Liver (tissue), 9 donors: Measurements from ENCODE around the gene LPO. TPM values are rescaled to one million over a fixed set of nuclear protein-coding genes. Genes with fewer than 3 reads are reported as not detected.

Source experiments
- DNase-seq: peaks from one replicate; pipeline ENCODE4 v3.0.0-alpha.2; 2017; ENCODE audit warnings: low spot score
- H3K27ac ChIP-seq, 2 donors: one replicate each; pipeline ENCODE4 v1.7.0; 2013; ENCODE audit warnings: inconsistent platforms in 2 of 2, low read length in 2 of 2, control low read depth in 1 of 2, low read depth in 1 of 2, mild to moderate bottlenecking in 1 of 2
- H3K27me3 ChIP-seq, 4 donors: one replicate each; pipeline versions ENCODE4 v1.6.1 to v1.7.0; 2013; ENCODE audit warnings: low read length in 3 of 4, inconsistent platforms in 1 of 4, mild to moderate bottlenecking in 1 of 4, moderate library complexity in 1 of 4; ENCODE audit not compliant: control insufficient read depth in 4 of 4, insufficient read depth in 4 of 4
- H3K36me3 ChIP-seq, 4 donors: one replicate each; pipeline versions ENCODE4 v1.6.1 to v1.7.0; 2013; ENCODE audit warnings: low read length in 3 of 4, mild to moderate bottlenecking in 3 of 4, low read depth in 1 of 4, moderate library complexity in 1 of 4; ENCODE audit not compliant: control insufficient read depth in 4 of 4, insufficient read depth in 3 of 4
- H3K4me1 ChIP-seq, 4 donors: one replicate each; pipeline versions ENCODE4 v1.6.1 to v1.7.0; 2013; ENCODE audit warnings: low read length in 3 of 4, mild to moderate bottlenecking in 3 of 4, moderate library complexity in 1 of 4; ENCODE audit not compliant: control insufficient read depth in 4 of 4, insufficient read depth in 4 of 4
- H3K4me3 ChIP-seq, 3 donors: one replicate each; pipeline versions ENCODE4 v1.6.1 to v1.7.0; 2013; ENCODE audit warnings: low read length in 3 of 3, control low read depth in 1 of 3, low read depth in 1 of 3, mild to moderate bottlenecking in 1 of 3
- H3K9ac ChIP-seq, 2 donors: one replicate each; pipeline ENCODE4 v1.7.0; 2013; ENCODE audit warnings: low read length in 2 of 2, mild to moderate bottlenecking in 2 of 2, moderate library complexity in 2 of 2, control low read depth in 1 of 2, low read depth in 1 of 2
- H3K9me3 ChIP-seq, 4 donors: one replicate each; pipeline versions ENCODE4 v1.6.1 to v1.7.0; 2013; ENCODE audit warnings: low read length in 3 of 4; ENCODE audit not compliant: control insufficient read depth in 4 of 4
- ATF3 ChIP-seq: IDR thresholded peaks from 2 replicates; pipeline ENCODE4 v1.6.1; 2016; ENCODE audit warnings: antibody characterized with exemption
- CTCF ChIP-seq: fragments of 150-350 bp; IDR thresholded peaks from 2 replicates; pipeline ENCODE4 v1.5.1; 2017; ENCODE audit warnings: improper control_type of control experiment, low read depth, low read length; ENCODE audit not compliant: missing input control
- EGR1 ChIP-seq, 2 donors: IDR thresholded peaks; 2 replicates each; pipeline ENCODE4 v1.6.1; 2016 to 2018; ENCODE audit warnings: antibody characterized with exemption in 2 of 2, low read depth in 2 of 2
- FOXA1 ChIP-seq: IDR thresholded peaks from 2 replicates; pipeline ENCODE4 v1.6.1; 2016; ENCODE audit warnings: antibody characterized with exemption
- FOXA2 ChIP-seq: IDR thresholded peaks from 2 replicates; pipeline ENCODE4 v1.6.1; 2016; ENCODE audit warnings: antibody characterized with exemption
- GABPA ChIP-seq, 2 donors: IDR thresholded peaks in 1 of 2; conservative IDR thresholded peaks in 1 of 2; 2 replicates each; pipeline ENCODE4 v1.6.1; 2016; ENCODE audit warnings: antibody characterized with exemption in 2 of 2, mild to moderate bottlenecking in 1 of 2, moderate library complexity in 1 of 2
- HNF4A ChIP-seq, 2 donors: conservative IDR thresholded peaks; 2 replicates each; pipeline ENCODE4 v1.6.1; 2016; ENCODE audit warnings: antibody characterized with exemption in 2 of 2, mild to moderate bottlenecking in 2 of 2
- HNF4G ChIP-seq: IDR thresholded peaks from 2 replicates; pipeline ENCODE4 v1.6.1; 2016; ENCODE audit warnings: antibody characterized with exemption
- JUND ChIP-seq, 2 donors: IDR thresholded peaks; 2 replicates each; pipeline ENCODE4 v1.6.1; 2016; ENCODE audit warnings: antibody characterized with exemption in 2 of 2
- MAX ChIP-seq: IDR thresholded peaks from 2 replicates; pipeline ENCODE4 v1.6.1; 2016; ENCODE audit warnings: antibody characterized with exemption
- NR2F2 ChIP-seq: IDR thresholded peaks from 2 replicates; pipeline ENCODE4 v1.6.1; 2016; ENCODE audit warnings: antibody characterized with exemption
- RAD21 ChIP-seq, 2 donors: IDR thresholded peaks; 2 replicates each; pipeline ENCODE4 v1.6.1; 2016; ENCODE audit warnings: antibody characterized with exemption in 2 of 2, mild to moderate bottlenecking in 2 of 2
- REST ChIP-seq: IDR thresholded peaks from 2 replicates; pipeline ENCODE4 v1.6.1; 2016; ENCODE audit warnings: antibody characterized with exemption, mild to moderate bottlenecking
- RXRA ChIP-seq, 2 donors: IDR thresholded peaks; 2 replicates each; pipeline ENCODE4 v1.6.1; 2017 to 2018; ENCODE audit warnings: antibody characterized with exemption in 2 of 2, mild to moderate bottlenecking in 1 of 2
- SP1 ChIP-seq: IDR thresholded peaks from 2 replicates; pipeline ENCODE4 v1.6.1; 2018; ENCODE audit warnings: antibody characterized with exemption, mild to moderate bottlenecking
- TAF1 ChIP-seq: conservative IDR thresholded peaks from 2 replicates; pipeline ENCODE4 v1.6.1; 2016; ENCODE audit warnings: antibody characterized with exemption, mild to moderate bottlenecking
- YY1 ChIP-seq: IDR thresholded peaks from 2 replicates; pipeline ENCODE4 v1.6.1; 2016; ENCODE audit warnings: antibody characterized with exemption, mild to moderate bottlenecking
- ZBTB33 ChIP-seq: IDR thresholded peaks from 2 replicates; pipeline ENCODE4 v1.6.1; 2016; ENCODE audit warnings: antibody characterized with exemption
- WGBS: extraction: QIAGEN DNeasy Blood & Tissue Kit; methylation state at CpG from one replicate; pipeline ENCODE4 v1.1.7; 2013; 5-methylcytosine and 5-hydroxymethylcytosine counted together
- polyA plus RNA-seq, 2 donors: library from polyadenylated mRNA; stranded (reverse) in 1 of 2; unstranded in 1 of 2; fragments of 200-250 nt in 1 of 2; fragments of >200 nt in 1 of 2; fragmentation: Nextera tagmentation in 1 of 2; extraction: Ambion mirVana in 1 of 2; gene quantifications; one replicate each; pipeline versions ENCODE4 v1.2.1 to v1.2.3, GENCODE V29; 2013 to 2015
- total RNA-seq, 2 donors: library from RNA; depleted of rRNA; stranded (reverse); fragments of >200 nt; gene quantifications; one replicate each; pipeline ENCODE4 v1.2.3, GENCODE V29; 2014
- donor health status: healthy.
- donor health status: healthy.
- donor health status: healthy.
- donor health status: healthy.
- donor health status: healthy.

The LPO gene
- total and polyA plus RNA-seq, 4 donors: not detected

- DNase-seq: no peak
- Histone ChIP-seq H3K27me3 (no peaks in the 10 kb centered on the region), H3K4me1 (peaks cover 0 to 13% (median 2%) of the 10 kb centered on the region in 4 donors), H3K27ac (no peak overlapping the region), H3K9me3 (no peaks in the 10 kb centered on the region), H3K4me3 (peak overlapping the region in 2 of 3 donors; percentile 86 to 100), H3K9ac (no peak overlapping the region), H3K36me3 (peaks cover 0 to 8% (median 2%) of the 10 kb centered on the region in 4 donors)
- TF ChIP-seq GABPA (IDR thresholded peaks at IDR 0.05 in 1 of 2, conservative IDR thresholded peaks at IDR 0.05 in 1 of 2) (no peak), REST (no peak), RXRA (IDR thresholded peaks at IDR 0.05) (no peak), FOXA2 (no peak), SP1 (no peak), ZBTB33 (no peak), MAX (no peak), EGR1 (IDR thresholded peaks at IDR 0.05; ENCODE audit: low read depth in 2 of 2) (no peak), HNF4G (no peak), ATF3 (no peak), CTCF (no peak), TAF1 (no peak), FOXA1 (no peak), JUND (IDR thresholded peaks at IDR 0.05) (no peak), RAD21 (IDR thresholded peaks at IDR 0.05) (no peak), NR2F2 (no peak), YY1 (no peak), HNF4A (conservative IDR thresholded peaks at IDR 0.05) (no peak)
- 57% methylated on average over 7 of the region's 7 CpGs for WGBS
Observed at GRCh38 chr17:58219789-58220183, 18.6 kb upstream of the LPO start.
